B cell (primary cell): ENCODE results near the gene TOP2A. TPM values are rescaled to one million over a fixed set of nuclear protein-coding genes. Genes with fewer than 3 reads are reported as not detected.
A peak's percentile ranks its signal among the peaks of the same experiment; 100 is the strongest.

Experiments
- ATAC-seq: fragments of 200-7000 bp; cut with Tn5 transposase; one replicate; pipeline ENCODE4 v1.10.0; 2021; ENCODE audit warnings: low read depth, mild to moderate bottlenecking, moderate number of reproducible peaks, moderate library complexity
- CTCF ChIA-PET: fragments of 350-600 bp; sonication (Branson Sonifier 250); formaldehyde crosslinking; loops from one replicate; lab custom pipeline; 2021; ENCODE audit warnings: antibody characterized with exemption, inconsistent platforms; lab: Charles Lee
- POLR2A ChIA-PET: fragments of 350-600 bp; sonication (Branson Sonifier 250); formaldehyde crosslinking; loops from one replicate; lab custom pipeline; 2021; ENCODE audit warnings: antibody characterized with exemption; lab: Charles Lee
- DNase-seq: peaks from one replicate; pipeline ENCODE4 v3.0.0; 2013
- H2AFZ ChIP-seq: 2 replicates; pipeline ENCODE4 v1.6.1; 2012; ENCODE audit warnings: mild to moderate bottlenecking, low read depth, low read length; ENCODE audit not compliant: insufficient read depth, poor library complexity, severe bottlenecking
- H3K27ac ChIP-seq, 2 donors: 1 replicate in 1 of 2; 2 replicates in 1 of 2; pipeline ENCODE4 v1.5.1; 2012 to 2013; ENCODE audit warnings: low read length in 2 of 2, mild to moderate bottlenecking in 2 of 2, moderate library complexity in 1 of 2
- H3K27me3 ChIP-seq, 4 experiments: fragments of 200-600 bp in 1 of 4; sonication (generic) in 1 of 4; replicated peaks in 1 of 4; 1 replicate in 2 of 4; 2 replicates in 2 of 4; pipeline versions ENCODE4 v1.6.1 to v1.7.0; 2013 to 2016; ENCODE audit warnings: low read length in 3 of 4, mild to moderate bottlenecking in 2 of 4, mixed read lengths in 1 of 4, moderate library complexity in 1 of 4; ENCODE audit not compliant: insufficient read depth in 4 of 4, control insufficient read depth in 3 of 4; ENCODE audit errors: control extremely low read depth in 1 of 4
- H3K36me3 ChIP-seq, 2 experiments: replicated peaks in 1 of 2; 1 replicate in 1 of 2; 2 replicates in 1 of 2; pipeline versions ENCODE4 v1.6.1 to v1.7.1; 2013; ENCODE audit warnings: low read length in 1 of 2; ENCODE audit not compliant: insufficient read depth in 2 of 2, control insufficient read depth in 1 of 2; ENCODE audit errors: control extremely low read depth in 1 of 2, extremely low read depth in 1 of 2
- H3K4me1 ChIP-seq, 2 donors: fragments of 200-600 bp in 1 of 2; sonication (generic) in 1 of 2; 1 replicate in 1 of 2; 2 replicates in 1 of 2; pipeline versions ENCODE4 v1.5.1 to v1.6.1; 2013 to 2017; ENCODE audit warnings: low read length in 2 of 2; ENCODE audit not compliant: control insufficient read depth in 2 of 2, insufficient read depth in 2 of 2
- H3K4me2 ChIP-seq: replicated peaks from 2 replicates; pipeline ENCODE3; 2012; ENCODE audit warnings: mild to moderate bottlenecking, low read depth, low read length; ENCODE audit not compliant: poor library complexity, severe bottlenecking
- H3K4me3 ChIP-seq, 5 experiments: fragments of 200-600 bp in 1 of 5; sonication (generic) in 1 of 5; 1 replicate in 3 of 5; 2 replicates in 2 of 5; pipeline versions ENCODE4 v1.5.1 to v1.7.0; 2011 to 2016; ENCODE audit warnings: low read length in 4 of 5, mild to moderate bottlenecking in 4 of 5, low read depth in 2 of 5, control low read depth in 1 of 5, moderate library complexity in 1 of 5; ENCODE audit not compliant: insufficient read depth in 1 of 5; ENCODE audit errors: control extremely low read depth in 1 of 5, extremely low read depth in 1 of 5
- H3K79me2 ChIP-seq: fragments of 200-600 bp; sonication (generic); one replicate; pipeline ENCODE4 v1.6.0; 2016; ENCODE audit warnings: low read length; ENCODE audit not compliant: control insufficient read depth, insufficient read depth
- H3K9ac ChIP-seq: fragments of 200-600 bp; sonication (generic); 2 replicates; pipeline ENCODE4 v1.6.1; 2017; ENCODE audit warnings: mild to moderate bottlenecking, low read length, moderate library complexity
- H3K9me3 ChIP-seq, 3 donors: one replicate each; pipeline versions ENCODE4 v1.6.1 to v1.7.1; 2013; ENCODE audit warnings: low read length in 2 of 3; ENCODE audit not compliant: control insufficient read depth in 2 of 3, insufficient read depth in 1 of 3; ENCODE audit errors: control extremely low read depth in 1 of 3
- H4K20me1 ChIP-seq: 2 replicates; pipeline ENCODE4 v1.6.0; 2012; ENCODE audit warnings: mild to moderate bottlenecking, low read length; ENCODE audit not compliant: insufficient read depth, control insufficient read depth, poor library complexity, severe bottlenecking
- H3K27ac Mint-ChIP-seq: one replicate; pipeline ENCODE4 v1.8.0; 2021; ENCODE audit warnings: mixed read lengths
- H3K27me3 Mint-ChIP-seq: one replicate; pipeline ENCODE4 v1.8.0; 2021; ENCODE audit warnings: mixed read lengths
- H3K4me1 Mint-ChIP-seq: one replicate; pipeline ENCODE4 v1.8.0; 2021; ENCODE audit warnings: mixed read lengths
- H3K4me3 Mint-ChIP-seq: one replicate; pipeline ENCODE4 v1.8.0; 2021; ENCODE audit warnings: mixed read lengths
- H3K9me3 Mint-ChIP-seq: one replicate; pipeline ENCODE4 v1.8.0; 2022; ENCODE audit warnings: mixed read lengths; ENCODE audit not compliant: insufficient read depth
- CTCF ChIP-seq: fragments of 200-600 bp; IDR thresholded peaks from one replicate; pipeline ENCODE4 v1.8.0; 2022; ENCODE audit warnings: antibody characterized with exemption, mild to moderate bottlenecking
- EZH2 ChIP-seq: IDR thresholded peaks from 2 replicates; pipeline ENCODE4 v1.6.1; 2012; ENCODE audit warnings: borderline replicate concordance, low read depth, mild to moderate bottlenecking, moderate library complexity, low read length; ENCODE audit not compliant: insufficient read depth, poor library complexity, severe bottlenecking
- WGBS: methylation state at CpG from one replicate; pipeline ENCODE4 v1.1.5; 2013; ENCODE audit warnings: missing lambda C conversion rate; ENCODE audit not compliant: insufficient coverage; 5-methylcytosine and 5-hydroxymethylcytosine counted together
- intact Hi-C: fragments of 100-400 bp; cut with micrococcal nuclease; formaldehyde crosslinking; loops from one replicate; pipeline ENCODE4 v1.10.0; 2022
- polyA plus RNA-seq: library from polyadenylated mRNA; depleted of rRNA; stranded (reverse); fragments of >200 nt; gene quantifications from 2 replicates; pipeline ENCODE4 v1.2.3, GENCODE V29; 2012
- total RNA-seq, 2 donors: library from RNA; stranded (reverse); fragments of 120-200 nt in 1 of 2; gene quantifications; 1 replicate in 1 of 2; 2 replicates in 1 of 2; pipeline versions ENCODE4 v1.2.3 to v1.2.4, GENCODE V29; 2013 to 2022

TOP2A gene
- total and polyA plus RNA-seq, 2 donors (not counting 1 experiment from before 2014, with no cell fraction given) = 0.36 to 3.1 TPM

- no peaks in the 10 kb centered on the region for H3K4me1 ChIP-seq
- no peak overlapping the region for H2AFZ ChIP-seq
- H3K9me3 ChIP-seq = no peaks in the 10 kb centered on the region
- ChIA-PET POLR2A (no interaction called here), CTCF (no interaction called here)
- H3K36me3 ChIP-seq = peaks cover 0 to 6% of the 10 kb centered on the region in 2 experiments
- WGBS = 93% methylated on average over 8 of the region's 12 CpGs
- intact Hi-C loops = no loop called here
- Mint-ChIP-seq H3K4me1 (no peaks in the 10 kb centered on the region), H3K9me3 (no peaks in the 10 kb centered on the region), H3K27ac (peak overlapping the region; percentile 1), H3K27me3 (no peaks in the 10 kb centered on the region), H3K4me3 (no peak overlapping the region)
- H3K4me2 ChIP-seq = no peak overlapping the region
- H3K9ac ChIP-seq = no peak overlapping the region
- H4K20me1 ChIP-seq = no peaks in the 10 kb centered on the region
- H3K27me3 ChIP-seq = no peaks in the 10 kb centered on the region
- DNase-seq (no peak), ATAC-seq (no peak)
- H3K4me3 ChIP-seq = no peak overlapping the region
- no peaks in the 10 kb centered on the region for H3K79me2 ChIP-seq
- H3K27ac ChIP-seq = no peak overlapping the region
- TF ChIP-seq CTCF = no peak
- TF ChIP-seq EZH2 = no peak
Observed at GRCh38 chr17:40458851-40459482, 41.3 kb upstream of the TOP2A start.

GRCh38 chr17:40457964-40458791 lies 40.5 kb upstream of the TOP2A start:
- CTCF ChIA-PET = interaction anchor here (3.1 kb wide), 1 partner anchor 11 kb away, joined by 13 read pairs; no protein-coding TSS in a partner anchor
- 98% methylated on average over 12 of the region's 16 CpGs for WGBS

More at GRCh38 chr17:40457964-40458791, 40.5 kb upstream of the TOP2A start:
- no peak overlapping the region for H3K4me3 ChIP-seq
- Mint-ChIP-seq H3K9me3 (no peaks in the 10 kb centered on the region), H3K27me3 (no peaks in the 10 kb centered on the region), H3K27ac (no peak overlapping the region), H3K4me3 (no peak overlapping the region), H3K4me1 (no peaks in the 10 kb centered on the region)
- no peak for DNase-seq
- ATAC-seq = no peak
- no peak overlapping the region for H3K9ac ChIP-seq
- peaks cover 0 to 8% of the 10 kb centered on the region in 2 experiments for H3K36me3 ChIP-seq
- H3K4me1 ChIP-seq = no peaks in the 10 kb centered on the region
- H3K79me2 ChIP-seq = no peaks in the 10 kb centered on the region
- no peaks in the 10 kb centered on the region for H3K9me3 ChIP-seq
- no peaks in the 10 kb centered on the region for H3K27me3 ChIP-seq
- intact Hi-C loops = no loop called here
- H3K27ac ChIP-seq = no peak overlapping the region
- H4K20me1 ChIP-seq = no peaks in the 10 kb centered on the region
- TF ChIP-seq CTCF (no peak), EZH2 (no peak)
- no peak overlapping the region for H3K4me2 ChIP-seq
- no peak overlapping the region for H2AFZ ChIP-seq
- POLR2A ChIA-PET = no interaction called here
